GM21367 (cell line): Measurements from ENCODE around the gene HERPUD2.

Source experiments
- ATAC-seq: cut with Tn5 transposase; IDR thresholded peaks from one replicate; pipeline ENCODE4 v1.9.1; 2021; ENCODE audit not compliant: unreplicated experiment

The HERPUD2 gene, protein sequence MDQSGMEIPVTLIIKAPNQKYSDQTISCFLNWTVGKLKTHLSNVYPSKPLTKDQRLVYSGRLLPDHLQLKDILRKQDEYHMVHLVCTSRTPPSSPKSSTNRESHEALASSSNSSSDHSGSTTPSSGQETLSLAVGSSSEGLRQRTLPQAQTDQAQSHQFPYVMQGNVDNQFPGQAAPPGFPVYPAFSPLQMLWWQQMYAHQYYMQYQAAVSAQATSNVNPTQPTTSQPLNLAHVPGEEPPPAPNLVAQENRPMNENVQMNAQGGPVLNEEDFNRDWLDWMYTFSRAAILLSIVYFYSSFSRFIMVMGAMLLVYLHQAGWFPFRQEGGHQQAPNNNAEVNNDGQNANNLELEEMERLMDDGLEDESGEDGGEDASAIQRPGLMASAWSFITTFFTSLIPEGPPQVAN

DNA sequence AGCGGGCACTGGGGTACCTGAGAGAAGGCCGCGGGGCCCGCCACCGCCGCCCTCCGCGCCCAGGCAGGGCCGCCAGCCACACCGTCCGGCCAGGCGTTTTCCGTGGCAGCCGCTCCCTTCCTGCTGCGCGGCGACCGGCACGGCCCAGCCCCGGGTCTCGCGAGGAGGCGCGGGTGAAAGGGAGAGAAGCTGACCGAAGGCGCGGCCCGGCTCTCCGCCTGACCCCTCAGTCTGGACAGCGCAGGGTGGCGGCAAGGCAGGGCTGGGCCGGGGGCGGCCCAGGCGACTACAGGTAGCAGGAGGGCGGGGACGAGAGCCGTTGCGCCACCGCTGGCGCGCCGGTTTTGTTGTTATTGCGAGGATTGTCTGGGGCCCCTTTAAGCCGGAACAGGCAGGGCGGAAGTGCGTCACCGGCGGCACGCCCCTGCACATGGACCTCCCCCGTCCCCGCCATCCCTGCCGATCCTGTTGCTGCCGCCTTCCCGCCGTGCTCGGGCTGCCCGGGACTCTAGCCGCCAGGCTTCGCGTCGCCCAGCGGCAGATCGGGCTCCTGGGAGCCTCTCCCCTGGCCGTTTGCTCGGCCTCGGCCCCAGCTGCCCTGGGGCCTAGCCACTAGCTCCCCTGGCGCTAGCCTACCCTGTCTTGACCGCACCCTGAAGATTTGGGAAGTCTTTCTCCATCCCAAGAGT, at the start of gene HERPUD2:
HERPUD2 (minus strand) TSS at position 352 of the 689 bp plus-strand sequence. CDS start 805 bp downstream, outside the sequence.
- peak; percentile 81 for ATAC-seq

DNA sequence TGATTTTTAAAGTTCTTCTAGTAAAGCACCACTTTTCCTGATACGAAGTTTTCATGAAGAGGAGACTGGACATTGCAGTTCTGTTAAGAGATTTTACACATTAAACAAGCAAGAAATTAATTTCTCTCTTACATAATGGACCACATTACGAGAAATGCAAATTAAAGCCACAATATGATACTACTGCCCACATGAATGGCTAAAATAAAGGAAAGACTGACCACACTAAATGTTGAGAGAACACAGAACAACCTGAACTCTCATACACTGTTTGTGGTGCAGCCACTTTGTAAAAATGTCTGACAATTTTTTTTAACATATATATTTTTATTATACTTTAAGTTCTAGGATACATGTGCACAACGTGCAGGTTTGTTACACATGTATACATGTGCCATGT, 44.0 kb upstream of the HERPUD2 start:
- no peak for ATAC-seq

DNA sequence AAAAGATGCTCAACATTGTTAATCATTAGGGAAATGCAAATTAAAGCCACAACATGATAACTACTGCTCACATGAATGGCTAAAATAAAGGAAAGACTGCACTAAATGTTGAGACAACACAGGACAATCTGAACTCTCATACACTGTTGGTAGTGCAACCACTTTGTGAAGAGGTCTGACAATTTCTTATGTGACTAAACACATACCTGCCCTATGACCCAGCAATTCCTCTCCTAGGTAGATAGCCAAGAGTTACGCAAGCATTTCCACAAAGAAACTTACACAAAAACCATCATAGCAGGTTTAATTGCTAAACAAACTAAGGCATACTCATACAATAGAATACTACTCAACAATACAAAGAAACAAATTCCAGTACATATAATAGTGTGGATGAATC, 41.8 kb upstream of the HERPUD2 start:
- no peak for ATAC-seq

DNA sequence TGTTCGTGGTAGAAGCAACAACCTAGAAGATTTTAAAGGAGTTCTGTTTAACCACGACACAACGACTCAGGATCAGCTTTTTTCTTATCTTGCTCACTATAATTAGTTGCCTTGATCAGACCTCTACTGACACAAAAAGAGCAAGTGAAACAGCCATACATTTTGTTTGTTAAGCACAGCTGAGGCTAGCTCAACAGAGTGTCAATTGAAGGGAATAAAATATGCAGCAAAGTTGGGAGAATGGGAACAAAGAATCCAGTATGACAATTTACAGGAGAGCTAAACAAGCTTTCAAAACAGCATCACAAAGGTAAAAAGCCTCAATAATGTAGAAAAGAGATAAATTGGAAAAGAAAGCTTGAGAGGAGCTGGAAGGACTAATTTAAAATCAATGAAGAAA, 40.5 kb upstream of the HERPUD2 start:
- no peak for ATAC-seq

DNA sequence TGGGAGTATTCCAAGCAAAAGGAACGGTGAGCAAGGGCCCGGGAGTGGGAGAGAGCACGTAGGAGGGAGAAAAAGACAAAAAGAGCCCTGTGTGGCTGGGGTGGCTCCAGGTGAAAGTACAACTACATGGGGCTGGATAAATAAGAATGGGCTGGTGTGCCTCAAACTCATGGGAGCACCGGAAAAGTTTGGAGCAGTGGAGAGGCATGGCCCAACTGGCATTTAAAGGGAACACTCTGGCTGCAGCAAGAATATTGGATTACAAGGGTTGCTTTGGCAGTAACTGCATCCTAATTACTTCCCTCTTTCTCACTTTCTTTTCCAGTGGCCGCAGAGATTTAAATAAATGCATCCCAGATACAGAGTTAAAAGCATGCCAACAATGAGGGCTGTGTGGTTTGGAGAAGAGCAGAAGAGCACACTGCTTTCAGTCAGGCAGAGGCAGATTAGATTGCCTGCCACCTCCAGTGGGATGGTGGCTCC, 39.1 kb upstream of the HERPUD2 start:
- no peak for ATAC-seq

DNA sequence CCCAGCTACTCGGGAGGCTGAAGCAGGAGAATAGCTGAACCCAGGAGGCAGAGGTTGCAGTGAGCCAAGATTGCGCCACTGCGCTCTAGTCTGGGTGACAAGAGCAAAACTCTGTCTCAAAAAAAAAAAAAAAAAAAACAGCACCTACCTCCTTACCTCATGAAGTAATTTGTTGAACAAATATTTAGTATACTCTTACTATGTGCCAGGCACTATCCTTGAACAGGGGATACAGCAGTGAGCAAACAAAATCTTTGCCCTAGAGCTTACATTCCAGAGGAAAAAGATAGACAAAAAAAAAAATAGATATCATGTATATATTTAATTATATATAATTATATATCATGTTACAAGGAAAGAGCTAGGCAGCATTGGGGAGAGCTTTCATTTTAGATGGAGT, 36.4 kb upstream of the HERPUD2 start:
- ATAC-seq = no peak

DNA sequence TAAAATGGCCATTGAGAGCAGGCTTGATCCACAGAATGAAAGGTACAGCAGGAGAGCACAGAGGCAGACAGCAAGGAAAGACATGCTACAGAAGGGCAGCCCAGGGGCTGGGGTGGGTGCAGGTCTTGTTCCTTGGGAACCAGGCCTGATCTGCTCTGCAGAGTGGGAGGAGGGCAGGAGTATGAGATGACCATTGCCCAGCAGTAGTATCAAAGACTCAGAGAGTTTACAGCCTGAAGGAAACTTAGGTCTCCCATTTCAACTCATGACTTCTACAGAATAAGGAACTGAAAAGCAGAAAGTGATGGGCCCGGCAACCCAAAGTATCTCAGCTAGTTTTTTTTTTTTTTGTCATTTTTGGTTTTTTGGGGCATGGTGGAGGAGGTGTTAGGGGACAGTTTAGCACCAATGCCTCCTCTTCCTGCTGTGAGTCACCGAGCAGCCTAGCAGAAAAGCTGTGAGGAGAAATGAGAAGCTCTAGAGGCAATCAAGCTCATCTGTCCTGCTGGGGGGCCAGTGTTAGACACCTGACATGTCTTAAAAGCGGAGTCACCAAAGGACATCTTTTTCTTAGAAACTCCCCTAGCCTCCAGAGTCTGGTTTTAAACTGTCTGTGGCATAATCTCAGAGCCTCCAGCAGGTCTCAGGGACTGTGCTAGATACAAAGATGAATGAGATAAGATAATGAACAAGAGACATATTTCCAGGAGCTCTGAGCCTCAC, 34.3 kb upstream of the HERPUD2 start:
- ATAC-seq = peak; percentile 56

DNA sequence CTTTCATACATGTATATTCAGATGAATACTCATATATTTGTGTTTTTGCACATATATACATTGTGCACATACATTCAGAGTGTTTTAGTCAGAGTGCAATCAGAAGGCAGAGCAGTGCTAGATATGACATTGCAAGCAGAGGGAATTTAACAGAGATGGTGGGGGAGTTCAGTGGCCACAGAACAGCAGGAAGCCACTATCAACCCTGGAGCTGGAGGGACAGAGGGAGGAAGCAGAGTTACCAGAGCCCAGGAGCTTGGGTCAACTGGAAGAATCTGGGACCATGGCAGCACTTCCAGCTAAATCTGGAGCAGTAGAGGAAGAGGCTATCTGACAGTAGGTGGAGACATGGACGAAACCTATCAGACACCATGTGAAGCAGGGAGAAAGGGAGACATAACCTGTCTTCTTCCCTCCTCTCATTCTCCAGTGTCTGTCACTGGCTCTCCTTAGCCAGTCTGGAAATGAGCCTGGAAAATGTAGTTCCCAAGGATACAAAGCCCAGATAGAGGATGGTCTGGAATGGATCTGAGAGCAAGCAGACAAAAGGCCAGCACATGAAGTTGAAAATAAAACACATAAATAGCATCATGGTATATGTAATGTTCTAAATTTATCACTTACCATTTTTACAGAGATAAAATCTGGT, 33.6 kb upstream of the HERPUD2 start:
- no peak for ATAC-seq

DNA sequence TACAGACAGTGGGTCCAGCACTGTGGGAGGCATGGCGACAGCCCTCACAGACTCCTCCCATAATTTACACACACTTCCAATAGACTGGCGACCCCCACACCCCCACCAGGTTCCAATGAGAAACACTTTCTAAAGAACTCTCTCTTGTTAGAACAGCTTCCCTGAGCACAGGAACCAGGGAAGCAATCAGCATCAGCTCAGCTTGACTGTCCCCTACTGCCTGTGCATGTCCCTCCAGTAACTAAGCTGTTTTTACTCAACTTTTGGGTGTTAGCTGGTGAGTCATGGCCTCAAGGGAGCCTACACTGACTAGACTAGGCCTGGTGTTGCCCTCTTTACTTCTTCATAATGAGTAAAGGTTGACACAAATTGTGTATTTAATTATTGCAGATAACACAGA, 32.6 kb upstream of the HERPUD2 start:
- ATAC-seq = no peak

DNA sequence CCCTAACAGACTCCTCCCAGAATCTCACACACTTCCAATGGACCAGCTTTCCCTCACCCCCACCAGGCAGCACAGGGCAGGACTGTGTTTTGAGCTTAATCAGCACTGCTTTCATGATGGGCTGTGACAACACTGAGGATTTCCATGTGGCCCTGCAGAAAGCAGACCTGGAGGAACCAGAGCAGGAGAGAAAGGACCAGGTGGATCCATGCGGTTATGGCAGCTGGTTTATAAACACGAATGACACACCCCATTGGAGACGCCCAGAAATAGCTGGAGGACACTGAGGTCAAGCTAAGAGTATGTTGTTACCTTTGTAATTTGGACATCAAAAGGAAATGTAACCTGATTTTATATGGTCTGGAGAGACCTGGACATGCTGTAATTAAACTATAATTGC, 31.7 kb upstream of the HERPUD2 start:
- ATAC-seq = no peak

DNA sequence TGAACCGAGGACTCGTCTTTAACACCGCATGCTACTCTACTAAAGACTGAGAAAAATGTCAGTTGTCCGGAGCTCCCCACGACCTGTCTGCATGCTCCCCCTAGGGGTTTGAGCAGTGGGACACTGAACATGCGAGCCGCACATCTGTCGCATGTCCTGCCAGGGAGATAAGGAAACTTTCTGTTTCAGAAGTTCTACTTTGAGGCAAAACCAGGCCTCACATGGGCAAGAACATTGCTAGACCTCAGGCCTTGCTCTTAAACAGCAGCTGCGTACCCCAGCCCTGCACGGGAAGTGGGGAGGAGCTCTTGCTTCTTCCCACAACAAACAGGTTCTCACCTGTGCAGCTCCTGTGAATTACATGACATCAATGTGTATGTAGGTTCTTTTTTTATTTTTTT, 30.3 kb upstream of the HERPUD2 start:
- ATAC-seq = peak; percentile 45

DNA sequence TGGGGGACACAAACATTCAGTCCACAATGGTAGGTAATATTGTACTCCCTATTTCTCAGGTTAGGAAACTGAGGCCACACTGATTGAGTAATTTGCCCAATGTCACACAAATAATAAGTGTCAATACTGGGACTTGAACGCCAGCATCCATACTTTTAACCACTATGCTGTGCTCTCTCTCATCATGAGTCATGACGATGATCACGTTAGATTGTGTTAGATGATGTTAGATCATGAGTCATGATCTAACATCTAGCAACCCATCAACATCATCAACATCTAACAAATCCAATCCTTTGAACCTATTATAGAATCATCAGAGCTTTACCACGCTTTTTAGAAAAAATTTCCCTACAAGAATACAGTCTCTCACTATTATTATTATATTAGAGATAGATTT, 28.1 kb upstream of the HERPUD2 start:
- ATAC-seq = no peak

DNA sequence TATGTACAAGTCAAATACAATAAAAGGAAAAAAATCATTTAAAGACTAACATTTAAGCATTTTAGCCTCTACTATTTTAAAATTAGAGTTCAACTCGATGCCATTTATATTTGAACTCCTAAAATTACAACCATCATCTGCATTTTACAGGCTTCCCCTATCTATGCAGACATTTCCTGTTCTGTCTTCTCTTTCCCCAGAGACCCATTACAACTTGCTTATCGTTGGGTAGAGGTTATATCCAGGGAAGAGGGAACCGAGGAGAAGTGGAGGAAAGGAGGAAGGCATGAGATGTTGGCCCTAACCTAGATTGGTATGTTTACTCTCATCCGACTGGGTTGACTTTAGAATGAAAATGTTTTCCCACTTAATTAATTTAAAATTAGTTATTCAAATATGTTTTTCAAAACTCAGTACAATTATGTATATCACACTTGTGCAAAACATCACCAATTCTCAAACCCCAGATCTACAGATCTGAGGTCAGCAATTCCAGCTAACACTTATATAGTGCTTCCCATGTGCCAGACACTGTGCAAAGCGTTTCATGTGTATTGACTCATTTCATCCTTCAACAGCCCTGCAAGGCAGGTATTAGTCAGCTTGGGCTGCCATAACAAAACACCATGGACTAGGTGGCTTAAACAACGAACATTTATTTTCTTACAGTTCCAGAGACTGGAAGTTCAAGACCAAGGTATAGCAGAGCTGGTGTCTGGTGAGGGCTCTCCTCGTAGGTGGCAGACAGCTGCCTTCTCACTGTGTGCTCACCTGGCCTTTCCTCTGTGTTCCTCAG, 27.3 kb upstream of the HERPUD2 start:
- ATAC-seq = no peak

DNA sequence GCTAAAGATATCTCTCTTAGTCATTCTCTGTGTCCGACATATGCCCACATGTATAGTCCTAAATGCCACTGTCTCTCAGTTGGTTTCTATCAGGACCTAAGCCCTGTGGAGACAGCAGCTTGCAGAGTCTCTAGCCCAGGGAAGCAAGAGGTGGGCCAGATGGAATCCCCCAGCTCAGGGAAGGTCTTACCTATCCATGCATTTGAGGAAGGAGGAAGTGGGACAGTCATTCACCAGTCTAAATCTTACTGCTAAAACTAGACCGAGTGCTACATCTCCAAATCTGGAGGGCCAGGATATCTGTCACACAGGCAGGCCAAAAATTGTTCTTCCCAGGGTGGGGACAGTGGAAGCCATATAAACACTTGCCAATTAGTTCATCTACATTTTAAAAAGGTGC, 26.4 kb upstream of the HERPUD2 start:
- ATAC-seq = no peak

DNA sequence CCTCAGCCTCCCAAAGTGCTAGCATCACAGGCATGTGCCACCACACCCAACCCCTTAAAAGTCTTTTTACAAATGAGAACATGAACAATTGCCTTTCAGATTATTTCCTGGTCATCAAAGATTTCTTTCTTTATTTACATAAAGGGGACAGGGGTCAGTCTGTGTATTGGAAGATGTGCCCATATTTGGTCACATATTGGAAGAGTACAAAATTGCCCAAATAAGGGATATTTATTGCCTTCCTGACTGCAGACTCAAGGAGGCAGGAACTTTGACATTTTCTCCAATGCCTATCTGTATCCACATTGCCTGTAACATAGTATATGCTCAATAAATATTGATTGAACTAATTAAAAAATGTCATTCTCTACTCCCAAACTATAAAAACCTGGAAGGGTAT, 25.9 kb upstream of the HERPUD2 start:
- ATAC-seq = no peak

DNA sequence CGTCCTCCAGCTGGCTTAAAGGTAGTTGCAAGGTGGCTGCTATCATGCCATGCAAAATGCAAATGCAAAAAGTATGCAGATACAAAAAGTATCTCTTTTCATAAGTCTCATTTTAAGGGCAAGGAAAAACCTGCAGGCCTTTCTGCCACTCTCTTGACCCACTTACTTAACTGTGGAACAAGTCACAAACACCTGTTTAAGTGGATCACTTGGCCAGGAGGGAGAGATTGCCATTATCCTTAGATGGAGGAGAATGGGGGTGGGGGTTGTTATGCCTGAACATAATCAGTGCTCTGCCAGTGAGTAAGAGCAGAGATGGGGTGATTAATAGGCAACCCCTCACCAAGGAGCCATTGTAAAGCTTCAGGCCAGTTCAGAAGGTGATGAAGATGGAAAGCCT, 25.1 kb upstream of the HERPUD2 start:
- no peak for ATAC-seq

DNA sequence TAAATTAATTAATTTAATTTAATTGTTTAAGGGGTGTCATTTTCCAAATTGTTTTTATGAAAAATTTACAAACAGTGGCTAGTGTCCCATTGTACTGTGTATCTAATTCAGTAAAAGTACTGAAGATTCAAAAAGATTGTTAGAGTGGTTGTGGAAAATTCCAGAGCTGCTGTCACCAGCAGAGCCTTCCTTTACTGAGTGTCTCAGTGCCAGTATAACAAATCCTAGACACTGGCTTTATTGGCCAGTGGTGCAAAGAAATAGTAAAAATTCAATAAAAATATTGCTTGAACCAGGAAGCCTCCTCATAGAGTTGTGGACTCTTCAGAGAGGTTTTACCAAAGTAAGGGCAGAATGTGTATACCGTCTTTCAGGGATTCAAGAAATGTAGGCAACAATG, 23.1 kb upstream of the HERPUD2 start:
- ATAC-seq = no peak

DNA sequence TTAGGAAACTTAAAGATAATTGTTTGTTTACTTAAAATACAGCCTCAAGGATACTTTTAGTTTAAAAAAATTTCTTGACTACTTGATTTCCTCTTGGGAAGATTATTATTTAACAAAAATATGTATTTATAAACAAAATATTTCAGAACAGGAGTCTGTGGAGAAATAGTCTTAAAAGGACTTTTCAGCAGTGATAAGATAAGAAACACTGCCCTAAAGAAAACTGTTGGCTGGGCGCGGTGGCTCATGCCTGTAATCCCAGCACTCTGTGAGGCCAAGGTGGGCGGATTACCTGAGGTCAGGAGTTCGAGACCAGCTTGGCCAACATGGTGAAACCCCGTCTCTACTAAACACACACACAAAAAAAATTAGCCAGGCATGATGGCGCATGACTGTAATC, 22.6 kb upstream of the HERPUD2 start:
- ATAC-seq = no peak

DNA sequence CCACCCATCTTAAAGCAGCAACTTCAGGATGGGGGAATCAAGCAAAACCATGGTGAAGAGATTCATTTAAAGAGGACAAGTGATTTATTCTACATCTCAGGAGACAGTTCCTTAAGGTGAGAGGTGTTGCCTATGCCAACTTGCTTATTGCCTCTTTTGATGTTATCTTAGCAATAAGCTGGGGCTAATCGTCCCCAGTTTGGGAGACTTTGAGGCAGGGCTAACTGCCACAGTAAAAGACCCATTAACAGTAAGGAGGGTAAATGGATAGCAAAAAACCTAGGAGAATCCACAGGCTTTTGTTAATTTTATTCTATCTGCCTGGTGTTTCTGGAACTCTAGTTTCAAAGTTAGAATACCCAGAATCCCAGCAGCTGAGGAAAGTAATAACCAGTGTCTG, 22.1 kb upstream of the HERPUD2 start:
- ATAC-seq = no peak

DNA sequence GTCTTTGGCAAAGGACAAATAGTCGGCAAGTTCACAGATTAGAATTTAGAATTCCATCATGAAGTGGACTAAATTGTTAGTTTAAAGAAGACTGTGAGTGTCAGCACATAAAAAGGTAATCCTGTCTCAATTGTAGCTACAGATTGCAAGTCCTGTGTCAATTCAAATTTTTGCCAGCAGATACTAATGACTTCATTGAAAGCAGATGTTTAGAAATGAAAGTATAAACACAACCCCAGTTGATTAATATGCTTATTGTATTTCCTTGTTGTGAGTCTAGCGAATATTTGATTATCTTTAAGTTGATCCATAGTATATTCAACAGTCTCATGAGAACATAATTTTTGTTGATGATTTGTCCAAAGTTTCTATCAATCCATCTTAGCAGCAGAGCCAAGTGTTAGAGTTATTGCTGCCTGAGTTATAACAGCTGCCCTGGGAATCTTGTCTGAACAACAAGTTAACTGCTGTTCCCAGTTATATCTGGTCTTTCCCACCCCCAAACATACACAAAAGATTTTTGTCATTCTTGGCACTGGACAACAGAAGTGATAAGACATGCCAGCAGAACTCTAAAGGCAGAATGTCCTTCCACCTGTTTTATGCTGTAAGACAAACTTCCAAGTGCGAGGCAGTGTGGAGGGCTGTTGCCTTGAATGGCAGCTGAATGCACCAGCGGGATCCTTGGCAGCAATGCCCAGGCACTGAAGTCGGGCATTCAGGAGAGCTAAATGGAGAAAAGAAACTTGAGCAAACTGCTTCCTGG, 21.3 kb upstream of the HERPUD2 start:
- ATAC-seq = no peak
